PC-9 (cell line): ENCODE measurements around the gene THAP11.

Experiments
- EZH2 ChIP-seq: fragments of 200-600 bp; sonication (generic); IDR thresholded peaks from 2 replicates; pipeline ENCODE4 v1.8.0; 2017; ENCODE audit warnings: antibody characterized with exemption, low read depth
- TF ChIP-seq, protein P1 (sequence below): fragments of 200-600 bp; sonication (generic); conservative IDR thresholded peaks from 2 replicates; pipeline ENCODE4 v1.6.1; 2017; ENCODE audit warnings: mixed run types, antibody characterized with exemption, mild to moderate bottlenecking, moderate library complexity

DNA sequence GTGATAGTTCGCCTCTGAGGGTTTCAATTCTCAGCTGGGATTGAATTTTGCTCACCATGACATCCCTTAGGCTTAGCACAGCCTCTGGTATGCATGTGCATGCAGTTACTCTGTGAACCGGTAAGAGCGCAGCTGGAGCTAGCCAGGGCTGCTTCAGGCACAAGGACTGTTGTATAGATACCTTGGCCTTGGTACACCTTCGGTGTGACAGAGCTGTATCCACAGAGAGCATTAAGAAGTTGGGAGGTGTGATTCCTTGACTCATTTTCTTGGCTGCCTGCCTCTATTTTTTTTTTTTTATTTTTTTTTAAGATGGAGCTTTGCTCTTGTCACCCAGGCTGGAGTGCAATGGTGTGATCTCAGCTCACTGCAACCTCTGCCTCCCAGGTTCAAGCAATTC, 2.4 kb downstream of the THAP11 start:
- TF ChIP-seq, protein P1, sequence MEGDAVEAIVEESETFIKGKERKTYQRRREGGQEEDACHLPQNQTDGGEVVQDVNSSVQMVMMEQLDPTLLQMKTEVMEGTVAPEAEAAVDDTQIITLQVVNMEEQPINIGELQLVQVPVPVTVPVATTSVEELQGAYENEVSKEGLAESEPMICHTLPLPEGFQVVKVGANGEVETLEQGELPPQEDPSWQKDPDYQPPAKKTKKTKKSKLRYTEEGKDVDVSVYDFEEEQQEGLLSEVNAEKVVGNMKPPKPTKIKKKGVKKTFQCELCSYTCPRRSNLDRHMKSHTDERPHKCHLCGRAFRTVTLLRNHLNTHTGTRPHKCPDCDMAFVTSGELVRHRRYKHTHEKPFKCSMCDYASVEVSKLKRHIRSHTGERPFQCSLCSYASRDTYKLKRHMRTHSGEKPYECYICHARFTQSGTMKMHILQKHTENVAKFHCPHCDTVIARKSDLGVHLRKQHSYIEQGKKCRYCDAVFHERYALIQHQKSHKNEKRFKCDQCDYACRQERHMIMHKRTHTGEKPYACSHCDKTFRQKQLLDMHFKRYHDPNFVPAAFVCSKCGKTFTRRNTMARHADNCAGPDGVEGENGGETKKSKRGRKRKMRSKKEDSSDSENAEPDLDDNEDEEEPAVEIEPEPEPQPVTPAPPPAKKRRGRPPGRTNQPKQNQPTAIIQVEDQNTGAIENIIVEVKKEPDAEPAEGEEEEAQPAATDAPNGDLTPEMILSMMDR = no peak
- TF ChIP-seq EZH2 = no peak
